Stromal cell of bone marrow (primary cell): ENCODE results near the gene OR6J1.
A peak's percentile ranks its signal among the peaks of the same experiment; 100 is the strongest.
"Not testable (repeated sequence)": the region's sequence is repeated elsewhere in the genome, so short reads cannot be mapped to it uniquely, and the experiment has no call there.

Experiments
- DNase-seq: peaks from one replicate; pipeline ENCODE4 v3.0.0-alpha.2; 2012; ENCODE audit warnings: low read depth

Gene OR6J1

GRCh38 chr14:22644305-22644635, at the start of gene OR6J1:
Gene OR6J1 (minus strand): TSS chr14:22644352. CDS start chr14:22634811, 9,541 bp downstream.
- no peak for DNase-seq

- no peak for DNase-seq
Measured at GRCh38 chr14:22692194-22692593, 48.0 kb upstream of the OR6J1 start.

DNA sequence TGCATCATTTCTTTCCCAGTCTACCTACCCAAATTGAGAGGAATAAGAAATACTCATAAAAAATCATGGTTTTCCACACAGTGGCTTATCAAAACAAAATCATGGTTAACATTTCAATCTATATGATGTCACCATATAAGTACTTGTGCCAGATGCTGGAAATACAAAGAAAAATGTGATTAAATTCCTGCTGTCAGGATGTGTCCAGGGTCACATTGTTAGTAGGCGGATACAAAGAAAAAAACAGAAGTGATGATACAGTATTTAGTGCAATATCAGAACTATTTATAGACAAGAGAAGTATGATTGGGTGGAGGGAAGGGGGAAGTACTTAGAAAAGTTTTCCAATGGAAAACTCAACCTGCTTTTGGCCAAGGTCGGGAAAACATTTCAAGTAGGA, 47.0 kb upstream of the OR6J1 start:
- no peak for DNase-seq

DNA sequence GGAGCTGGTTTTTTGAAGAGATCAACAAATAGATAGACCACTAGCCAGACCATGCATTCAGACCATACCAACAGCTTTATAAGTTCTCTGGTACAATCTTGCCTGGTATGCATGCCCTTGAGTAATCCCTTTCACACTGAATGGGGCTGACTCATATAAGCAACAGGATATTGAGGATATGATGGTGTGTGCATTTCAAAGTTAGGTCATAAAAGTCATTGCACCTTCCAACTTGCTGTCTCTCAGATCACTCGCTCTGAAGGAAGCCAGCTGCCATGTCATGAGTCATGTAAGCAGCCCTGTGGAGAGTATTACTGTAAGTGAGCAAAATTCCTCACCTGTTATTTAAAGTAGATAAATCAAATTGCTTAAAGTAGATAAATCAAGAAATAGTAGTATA, 45.0 kb upstream of the OR6J1 start:
- peak; percentile 67 for DNase-seq

DNA sequence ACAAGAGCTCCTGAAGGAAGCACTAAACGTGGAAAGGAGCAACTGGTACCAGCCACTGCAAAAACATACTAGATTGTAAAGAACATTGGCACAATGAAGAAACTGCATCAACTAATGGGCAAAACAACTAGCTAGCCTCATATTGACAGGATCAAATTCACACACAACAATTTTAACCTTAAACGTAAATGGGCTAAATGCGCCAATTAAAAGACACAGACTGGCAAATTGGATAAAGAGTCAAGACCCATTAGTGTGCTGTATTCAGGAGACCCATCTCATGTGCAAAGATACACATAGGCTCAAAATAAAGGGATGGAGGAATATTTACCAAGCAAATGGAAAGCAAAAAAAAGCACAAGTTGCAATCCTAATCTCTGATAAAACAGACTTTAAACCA, 43.8 kb upstream of the OR6J1 start:
- DNase-seq: not testable (repeated sequence)

DNA sequence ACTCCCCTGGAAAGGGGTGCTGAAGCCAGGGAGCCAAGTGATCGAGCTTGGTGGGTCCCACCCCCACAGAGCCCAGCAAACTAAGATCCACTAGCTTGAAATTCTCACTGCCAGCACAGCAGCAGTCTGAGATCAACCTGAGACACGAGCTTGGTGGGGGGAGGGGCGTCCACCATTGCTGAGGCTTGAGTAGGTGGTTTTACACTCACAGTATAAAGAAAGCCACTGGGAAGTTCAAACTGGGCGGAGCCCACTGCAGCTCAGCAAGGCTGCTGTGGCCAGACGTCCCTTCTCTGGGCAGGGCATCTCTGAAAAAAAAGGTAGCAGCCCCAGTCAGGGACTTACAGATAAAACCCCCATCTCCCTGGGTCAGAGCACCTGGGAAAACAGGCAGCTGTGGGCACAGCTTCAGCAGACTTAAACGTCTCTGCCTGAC, 42.0 kb upstream of the OR6J1 start:
- DNase-seq: not testable (repeated sequence)

GRCh38 chr14:22685467-22685866, 41.3 kb upstream of the OR6J1 start:
- DNase-seq: no peak

GRCh38 chr14:22683428-22683827, 39.3 kb upstream of the OR6J1 start:
- DNase-seq: not testable (repeated sequence)

DNA sequence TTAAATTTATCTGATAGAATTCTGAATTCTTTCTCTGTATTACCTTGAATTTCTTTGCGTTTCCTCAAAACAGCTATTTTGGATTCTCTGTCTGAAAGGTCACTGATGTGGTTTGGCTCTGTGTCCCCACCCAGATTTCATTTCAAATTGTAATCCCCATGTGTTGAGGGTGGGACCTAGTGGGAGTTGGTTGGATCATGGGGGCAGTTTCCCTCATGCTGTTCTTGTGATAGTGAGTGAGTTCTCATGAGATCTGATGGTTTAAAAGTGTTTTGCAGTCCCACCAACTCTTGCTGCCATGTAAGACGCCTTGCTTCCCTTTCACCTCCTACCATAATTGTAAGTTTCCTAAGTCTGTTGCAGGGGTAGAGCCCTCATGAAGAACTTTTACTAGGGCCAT, 34.1 kb upstream of the OR6J1 start:
- no peak for DNase-seq

- not testable (repeated sequence) for DNase-seq
Measured at GRCh38 chr14:22677551-22677950, 33.4 kb upstream of the OR6J1 start.

DNA sequence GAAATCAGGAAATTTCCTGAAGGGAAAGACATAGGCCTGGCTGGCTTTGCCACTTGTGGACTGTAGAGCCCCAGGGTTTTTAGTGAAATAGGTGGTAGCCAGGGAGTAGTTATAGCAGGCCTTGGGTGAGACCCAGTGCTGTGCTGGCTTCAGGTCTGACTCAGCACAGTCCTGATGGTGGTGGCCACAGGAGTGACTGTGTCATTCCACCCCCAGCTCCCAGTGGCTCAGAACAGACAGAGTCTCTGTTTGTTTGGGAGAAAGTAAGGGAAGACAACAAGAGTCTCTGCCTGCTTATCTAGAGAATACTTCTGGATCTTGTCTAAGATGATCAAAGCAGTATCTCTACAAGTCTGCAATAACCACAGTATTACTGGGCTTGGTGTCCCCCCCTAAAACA, 27.5 kb upstream of the OR6J1 start:
- DNase-seq: no peak

DNA sequence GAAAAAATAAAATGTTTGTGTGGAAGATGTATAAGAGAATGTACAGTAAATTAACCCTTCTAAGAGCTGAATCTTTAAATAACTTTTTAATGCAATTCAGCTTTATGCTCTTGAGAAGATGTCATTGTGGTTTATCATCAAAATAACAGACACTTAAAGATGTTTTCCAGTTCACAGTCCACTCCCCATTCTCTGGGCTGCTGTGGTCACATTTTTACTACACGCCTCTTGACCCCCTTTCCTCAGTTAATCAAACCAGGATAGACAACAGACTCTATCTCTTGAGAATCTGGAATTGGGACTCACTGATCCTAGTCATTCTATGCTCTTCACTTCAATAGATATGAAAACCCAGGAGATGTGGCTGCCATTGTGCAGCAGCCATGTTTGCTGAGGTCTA, 24.7 kb upstream of the OR6J1 start:
- DNase-seq: no peak

DNA sequence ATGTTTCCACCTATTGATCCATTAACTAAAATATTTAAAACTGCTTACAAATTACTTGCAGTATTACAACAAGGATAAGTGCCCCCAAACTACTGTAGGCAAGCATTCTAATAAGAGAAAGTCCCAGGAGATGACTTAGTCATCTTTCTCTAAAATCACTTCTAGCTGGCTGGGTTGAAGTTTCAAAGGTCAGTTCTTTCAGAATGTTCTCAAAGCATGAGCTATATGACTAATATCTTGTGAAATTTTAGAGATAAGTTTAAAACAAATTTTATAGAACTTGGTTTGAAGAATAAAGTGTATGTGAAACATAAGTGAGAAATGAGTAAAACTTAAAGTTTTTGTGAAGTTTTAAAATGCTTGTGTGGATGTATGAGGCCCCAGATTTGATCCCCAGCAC, 24.3 kb upstream of the OR6J1 start:
- peak; percentile 89 for DNase-seq

- no peak for DNase-seq
Measured at GRCh38 chr14:22667881-22668280, 23.7 kb upstream of the OR6J1 start.

- DNase-seq: no peak
Measured at GRCh38 chr14:22666203-22666893, 22.2 kb upstream of the OR6J1 start.

- no peak for DNase-seq
Measured at GRCh38 chr14:22664261-22664660, 20.1 kb upstream of the OR6J1 start.

- DNase-seq: no peak
Measured at GRCh38 chr14:22660654-22661053, 16.5 kb upstream of the OR6J1 start.

DNA sequence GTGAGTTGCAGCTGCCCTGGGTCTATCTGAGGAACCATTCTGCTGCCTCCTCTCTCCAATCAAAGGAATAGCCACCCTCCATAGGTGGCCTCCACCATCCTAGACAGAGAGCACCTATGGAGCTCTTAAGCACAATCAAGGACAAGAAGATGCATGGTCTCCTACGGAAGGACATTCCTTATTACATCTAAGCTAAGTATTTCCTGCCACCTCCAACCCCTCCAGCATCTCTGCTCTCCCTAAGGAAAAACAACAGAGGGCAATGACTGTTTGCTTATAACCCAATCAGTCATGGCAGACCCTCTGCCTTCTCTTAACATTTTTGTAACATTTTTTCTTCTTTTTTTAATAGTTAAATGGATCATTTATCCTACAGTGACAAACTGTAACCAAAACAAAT, 14.8 kb upstream of the OR6J1 start:
- no peak for DNase-seq

- no peak for DNase-seq
Measured at GRCh38 chr14:22657861-22658260, 13.7 kb upstream of the OR6J1 start.

GRCh38 chr14:22656945-22657731, 13.0 kb upstream of the OR6J1 start:
- peak; percentile 43 for DNase-seq

GRCh38 chr14:22656226-22656625, 12.1 kb upstream of the OR6J1 start:
- DNase-seq: no peak

- peak; percentile 65 for DNase-seq
Measured at GRCh38 chr14:22653012-22653621, 9.0 kb upstream of the OR6J1 start.

- DNase-seq: no peak
Measured at GRCh38 chr14:22651586-22651985, 7.4 kb upstream of the OR6J1 start.
